ENCODE measurements around the gene ZMIZ1. TPM values are rescaled to one million over a fixed set of nuclear protein-coding genes. Genes with fewer than 3 reads are reported as not detected.

Gene ZMIZ1
- total and polyA plus RNA-seq, 2 experiments from 2014 or later = 9.2 to 30.9 TPM

- no peak overlapping the region for H3K27ac Mint-ChIP-seq
- H2AFZ ChIP-seq = no peak overlapping the region
- no peaks in the 10 kb centered on the region for H3K36me3 ChIP-seq (ENCODE audit: insufficient read depth)
- H3K4me1 Mint-ChIP-seq = no peaks in the 10 kb centered on the region
- no peak overlapping the region for H3K27ac ChIP-seq (ENCODE audit: low read depth)
- no peaks in the 10 kb centered on the region; the same call in 2 of the 3 replicates for H3K9me3 Mint-ChIP-seq
- no peaks in the 10 kb centered on the region for H3F3A ChIP-seq (replicated peaks; ENCODE audit: low read depth)
- no peaks in the 10 kb centered on the region for H3K79me2 ChIP-seq (replicated peaks; ENCODE audit: insufficient read depth)
- H3K4me3 ChIP-seq = no peak overlapping the region
- no peaks in the 10 kb centered on the region for H3K9me2 ChIP-seq (ENCODE audit: insufficient read depth)
- H3K36me3 Mint-ChIP-seq (ENCODE audit: low read depth) = peaks cover 15% of the 10 kb centered on the region; the same call in 2 of the 3 replicates
- no peaks in the 10 kb centered on the region for H3K27me3 ChIP-seq (ENCODE audit: insufficient read depth)
- no peaks in the 10 kb centered on the region for H3K4me1 ChIP-seq (ENCODE audit: insufficient read depth)
- no peak for ATAC-seq
- H3K4me2 ChIP-seq = no peak overlapping the region
- peaks cover 5% of the 10 kb centered on the region for H3K27me3 Mint-ChIP-seq (ENCODE audit: insufficient read depth, low read depth, poor library complexity)
- no peak overlapping the region for H3K4me3 Mint-ChIP-seq
- H4K20me1 ChIP-seq (replicated peaks; ENCODE audit: insufficient read depth) = peaks cover 8% of the 10 kb centered on the region; the same call in 1 of the 2 replicates
- no peak for TF ChIP-seq POLR2AphosphoS5 (IDR thresholded peaks at IDR 0.05; ENCODE audit: low read depth)
- no peak for TF ChIP-seq JUNB (IDR thresholded peaks at IDR 0.05; ENCODE audit: unreplicated experiment)
- TF ChIP-seq, protein P1, sequence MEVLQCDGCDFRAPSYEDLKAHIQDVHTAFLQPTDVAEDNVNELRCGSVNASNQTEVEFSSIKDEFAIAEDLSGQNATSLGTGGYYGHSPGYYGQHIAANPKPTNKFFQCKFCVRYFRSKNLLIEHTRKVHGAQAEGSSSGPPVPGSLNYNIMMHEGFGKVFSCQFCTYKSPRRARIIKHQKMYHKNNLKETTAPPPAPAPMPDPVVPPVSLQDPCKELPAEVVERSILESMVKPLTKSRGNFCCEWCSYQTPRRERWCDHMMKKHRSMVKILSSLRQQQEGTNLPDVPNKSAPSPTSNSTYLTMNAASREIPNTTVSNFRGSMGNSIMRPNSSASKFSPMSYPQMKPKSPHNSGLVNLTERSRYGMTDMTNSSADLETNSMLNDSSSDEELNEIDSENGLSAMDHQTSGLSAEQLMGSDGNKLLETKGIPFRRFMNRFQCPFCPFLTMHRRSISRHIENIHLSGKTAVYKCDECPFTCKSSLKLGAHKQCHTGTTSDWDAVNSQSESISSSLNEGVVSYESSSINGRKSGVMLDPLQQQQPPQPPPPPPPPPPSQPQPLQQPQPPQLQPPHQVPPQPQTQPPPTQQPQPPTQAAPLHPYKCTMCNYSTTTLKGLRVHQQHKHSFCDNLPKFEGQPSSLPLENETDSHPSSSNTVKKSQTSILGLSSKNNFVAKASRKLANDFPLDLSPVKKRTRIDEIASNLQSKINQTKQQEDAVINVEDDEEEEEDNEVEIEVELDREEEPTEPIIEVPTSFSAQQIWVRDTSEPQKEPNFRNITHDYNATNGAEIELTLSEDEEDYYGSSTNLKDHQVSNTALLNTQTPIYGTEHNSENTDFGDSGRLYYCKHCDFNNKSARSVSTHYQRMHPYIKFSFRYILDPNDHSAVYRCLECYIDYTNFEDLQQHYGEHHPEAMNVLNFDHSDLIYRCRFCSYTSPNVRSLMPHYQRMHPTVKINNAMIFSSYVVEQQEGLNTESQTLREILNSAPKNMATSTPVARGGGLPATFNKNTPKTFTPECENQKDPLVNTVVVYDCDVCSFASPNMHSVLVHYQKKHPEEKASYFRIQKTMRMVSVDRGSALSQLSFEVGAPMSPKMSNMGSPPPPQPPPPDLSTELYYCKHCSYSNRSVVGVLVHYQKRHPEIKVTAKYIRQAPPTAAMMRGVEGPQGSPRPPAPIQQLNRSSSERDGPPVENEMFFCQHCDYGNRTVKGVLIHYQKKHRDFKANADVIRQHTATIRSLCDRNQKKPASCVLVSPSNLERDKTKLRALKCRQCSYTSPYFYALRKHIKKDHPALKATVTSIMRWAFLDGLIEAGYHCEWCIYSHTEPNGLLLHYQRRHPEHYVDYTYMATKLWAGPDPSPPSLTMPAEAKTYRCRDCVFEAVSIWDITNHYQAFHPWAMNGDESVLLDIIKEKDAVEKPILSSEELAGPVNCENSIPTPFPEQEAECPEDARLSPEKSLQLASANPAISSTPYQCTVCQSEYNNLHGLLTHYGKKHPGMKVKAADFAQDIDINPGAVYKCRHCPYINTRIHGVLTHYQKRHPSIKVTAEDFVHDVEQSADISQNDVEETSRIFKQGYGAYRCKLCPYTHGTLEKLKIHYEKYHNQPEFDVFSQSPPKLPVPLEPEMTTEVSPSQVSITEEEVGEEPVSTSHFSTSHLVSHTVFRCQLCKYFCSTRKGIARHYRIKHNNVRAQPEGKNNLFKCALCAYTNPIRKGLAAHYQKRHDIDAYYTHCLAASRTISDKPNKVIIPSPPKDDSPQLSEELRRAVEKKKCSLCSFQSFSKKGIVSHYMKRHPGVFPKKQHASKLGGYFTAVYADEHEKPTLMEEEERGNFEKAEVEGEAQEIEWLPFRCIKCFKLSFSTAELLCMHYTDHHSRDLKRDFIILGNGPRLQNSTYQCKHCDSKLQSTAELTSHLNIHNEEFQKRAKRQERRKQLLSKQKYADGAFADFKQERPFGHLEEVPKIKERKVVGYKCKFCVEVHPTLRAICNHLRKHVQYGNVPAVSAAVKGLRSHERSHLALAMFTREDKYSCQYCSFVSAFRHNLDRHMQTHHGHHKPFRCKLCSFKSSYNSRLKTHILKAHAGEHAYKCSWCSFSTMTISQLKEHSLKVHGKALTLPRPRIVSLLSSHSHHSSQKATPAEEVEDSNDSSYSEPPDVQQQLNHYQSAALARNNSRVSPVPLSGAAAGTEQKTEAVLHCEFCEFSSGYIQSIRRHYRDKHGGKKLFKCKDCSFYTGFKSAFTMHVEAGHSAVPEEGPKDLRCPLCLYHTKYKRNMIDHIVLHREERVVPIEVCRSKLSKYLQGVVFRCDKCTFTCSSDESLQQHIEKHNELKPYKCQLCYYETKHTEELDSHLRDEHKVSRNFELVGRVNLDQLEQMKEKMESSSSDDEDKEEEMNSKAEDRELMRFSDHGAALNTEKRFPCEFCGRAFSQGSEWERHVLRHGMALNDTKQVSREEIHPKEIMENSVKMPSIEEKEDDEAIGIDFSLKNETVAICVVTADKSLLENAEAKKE (CRISPR knock-in tag; IDR thresholded peaks at IDR 0.05) = no peak
- no peak for TF ChIP-seq CREB1 (CRISPR knock-in tag; IDR thresholded peaks at IDR 0.05; ENCODE audit: low read depth)
- no peak for TF ChIP-seq NANOG (IDR thresholded peaks at IDR 0.05; ENCODE audit: borderline replicate concordance)
- TF ChIP-seq EZH2phosphoT487 (IDR thresholded peaks at IDR 0.05; ENCODE audit: unreplicated experiment) = no peak
- no peak for TF ChIP-seq ZNF331 (CRISPR knock-in tag; IDR thresholded peaks at IDR 0.05; ENCODE audit: low read depth)
- TF ChIP-seq, protein P2, sequence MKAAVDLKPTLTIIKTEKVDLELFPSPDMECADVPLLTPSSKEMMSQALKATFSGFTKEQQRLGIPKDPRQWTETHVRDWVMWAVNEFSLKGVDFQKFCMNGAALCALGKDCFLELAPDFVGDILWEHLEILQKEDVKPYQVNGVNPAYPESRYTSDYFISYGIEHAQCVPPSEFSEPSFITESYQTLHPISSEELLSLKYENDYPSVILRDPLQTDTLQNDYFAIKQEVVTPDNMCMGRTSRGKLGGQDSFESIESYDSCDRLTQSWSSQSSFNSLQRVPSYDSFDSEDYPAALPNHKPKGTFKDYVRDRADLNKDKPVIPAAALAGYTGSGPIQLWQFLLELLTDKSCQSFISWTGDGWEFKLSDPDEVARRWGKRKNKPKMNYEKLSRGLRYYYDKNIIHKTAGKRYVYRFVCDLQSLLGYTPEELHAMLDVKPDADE (IDR thresholded peaks at IDR 0.05) = no peak
- TF ChIP-seq, protein P3, sequence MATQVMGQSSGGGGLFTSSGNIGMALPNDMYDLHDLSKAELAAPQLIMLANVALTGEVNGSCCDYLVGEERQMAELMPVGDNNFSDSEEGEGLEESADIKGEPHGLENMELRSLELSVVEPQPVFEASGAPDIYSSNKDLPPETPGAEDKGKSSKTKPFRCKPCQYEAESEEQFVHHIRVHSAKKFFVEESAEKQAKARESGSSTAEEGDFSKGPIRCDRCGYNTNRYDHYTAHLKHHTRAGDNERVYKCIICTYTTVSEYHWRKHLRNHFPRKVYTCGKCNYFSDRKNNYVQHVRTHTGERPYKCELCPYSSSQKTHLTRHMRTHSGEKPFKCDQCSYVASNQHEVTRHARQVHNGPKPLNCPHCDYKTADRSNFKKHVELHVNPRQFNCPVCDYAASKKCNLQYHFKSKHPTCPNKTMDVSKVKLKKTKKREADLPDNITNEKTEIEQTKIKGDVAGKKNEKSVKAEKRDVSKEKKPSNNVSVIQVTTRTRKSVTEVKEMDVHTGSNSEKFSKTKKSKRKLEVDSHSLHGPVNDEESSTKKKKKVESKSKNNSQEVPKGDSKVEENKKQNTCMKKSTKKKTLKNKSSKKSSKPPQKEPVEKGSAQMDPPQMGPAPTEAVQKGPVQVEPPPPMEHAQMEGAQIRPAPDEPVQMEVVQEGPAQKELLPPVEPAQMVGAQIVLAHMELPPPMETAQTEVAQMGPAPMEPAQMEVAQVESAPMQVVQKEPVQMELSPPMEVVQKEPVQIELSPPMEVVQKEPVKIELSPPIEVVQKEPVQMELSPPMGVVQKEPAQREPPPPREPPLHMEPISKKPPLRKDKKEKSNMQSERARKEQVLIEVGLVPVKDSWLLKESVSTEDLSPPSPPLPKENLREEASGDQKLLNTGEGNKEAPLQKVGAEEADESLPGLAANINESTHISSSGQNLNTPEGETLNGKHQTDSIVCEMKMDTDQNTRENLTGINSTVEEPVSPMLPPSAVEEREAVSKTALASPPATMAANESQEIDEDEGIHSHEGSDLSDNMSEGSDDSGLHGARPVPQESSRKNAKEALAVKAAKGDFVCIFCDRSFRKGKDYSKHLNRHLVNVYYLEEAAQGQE (IDR thresholded peaks at IDR 0.05; ENCODE audit: unreplicated experiment) = no peak
- TF ChIP-seq, protein P4, sequence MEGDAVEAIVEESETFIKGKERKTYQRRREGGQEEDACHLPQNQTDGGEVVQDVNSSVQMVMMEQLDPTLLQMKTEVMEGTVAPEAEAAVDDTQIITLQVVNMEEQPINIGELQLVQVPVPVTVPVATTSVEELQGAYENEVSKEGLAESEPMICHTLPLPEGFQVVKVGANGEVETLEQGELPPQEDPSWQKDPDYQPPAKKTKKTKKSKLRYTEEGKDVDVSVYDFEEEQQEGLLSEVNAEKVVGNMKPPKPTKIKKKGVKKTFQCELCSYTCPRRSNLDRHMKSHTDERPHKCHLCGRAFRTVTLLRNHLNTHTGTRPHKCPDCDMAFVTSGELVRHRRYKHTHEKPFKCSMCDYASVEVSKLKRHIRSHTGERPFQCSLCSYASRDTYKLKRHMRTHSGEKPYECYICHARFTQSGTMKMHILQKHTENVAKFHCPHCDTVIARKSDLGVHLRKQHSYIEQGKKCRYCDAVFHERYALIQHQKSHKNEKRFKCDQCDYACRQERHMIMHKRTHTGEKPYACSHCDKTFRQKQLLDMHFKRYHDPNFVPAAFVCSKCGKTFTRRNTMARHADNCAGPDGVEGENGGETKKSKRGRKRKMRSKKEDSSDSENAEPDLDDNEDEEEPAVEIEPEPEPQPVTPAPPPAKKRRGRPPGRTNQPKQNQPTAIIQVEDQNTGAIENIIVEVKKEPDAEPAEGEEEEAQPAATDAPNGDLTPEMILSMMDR (conservative IDR thresholded peaks at IDR 0.05; ENCODE audit: low read depth in 2 of 2) = no peak
- no peak for TF ChIP-seq EZH2 (IDR thresholded peaks at IDR 0.05; ENCODE audit: low read depth, unreplicated experiment)
- TF ChIP-seq STAT1 (IDR thresholded peaks at IDR 0.05; ENCODE audit: unreplicated experiment) = no peak
- no peak for TF ChIP-seq ZNF114 (CRISPR knock-in tag; IDR thresholded peaks at IDR 0.05)
- no peak for DNase-seq (ENCODE audit: low spot score)
Observed at GRCh38 chr10:79360499-79361342, 292.0 kb downstream of the ZMIZ1 start.

Measured in GM23338 (cell line).